ENCODE results near the gene EPHA2.

GRCh38 chr1:16168622-16169360 is 12.9 kb upstream of the EPHA2 start:
- TF ChIP-seq, protein P1, sequence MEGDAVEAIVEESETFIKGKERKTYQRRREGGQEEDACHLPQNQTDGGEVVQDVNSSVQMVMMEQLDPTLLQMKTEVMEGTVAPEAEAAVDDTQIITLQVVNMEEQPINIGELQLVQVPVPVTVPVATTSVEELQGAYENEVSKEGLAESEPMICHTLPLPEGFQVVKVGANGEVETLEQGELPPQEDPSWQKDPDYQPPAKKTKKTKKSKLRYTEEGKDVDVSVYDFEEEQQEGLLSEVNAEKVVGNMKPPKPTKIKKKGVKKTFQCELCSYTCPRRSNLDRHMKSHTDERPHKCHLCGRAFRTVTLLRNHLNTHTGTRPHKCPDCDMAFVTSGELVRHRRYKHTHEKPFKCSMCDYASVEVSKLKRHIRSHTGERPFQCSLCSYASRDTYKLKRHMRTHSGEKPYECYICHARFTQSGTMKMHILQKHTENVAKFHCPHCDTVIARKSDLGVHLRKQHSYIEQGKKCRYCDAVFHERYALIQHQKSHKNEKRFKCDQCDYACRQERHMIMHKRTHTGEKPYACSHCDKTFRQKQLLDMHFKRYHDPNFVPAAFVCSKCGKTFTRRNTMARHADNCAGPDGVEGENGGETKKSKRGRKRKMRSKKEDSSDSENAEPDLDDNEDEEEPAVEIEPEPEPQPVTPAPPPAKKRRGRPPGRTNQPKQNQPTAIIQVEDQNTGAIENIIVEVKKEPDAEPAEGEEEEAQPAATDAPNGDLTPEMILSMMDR (IDR thresholded peaks at IDR 0.05) = no peak
- TF ChIP-seq POLR2A (IDR thresholded peaks at IDR 0.05) = no peak

Measured in body of pancreas (tissue), 4 donors.